ENCODE results near the gene NGEF.

GRCh38 chr2:233025706-233026105 is 12.7 kb upstream of the NGEF start:
- TF ChIP-seq CTCF (IDR thresholded peaks at IDR 0.05; ENCODE audit: low read depth, low read length, missing input control), result no peak
- TF ChIP-seq RAD21 (IDR thresholded peaks at IDR 0.05), result no peak
- TF ChIP-seq SP1 (IDR thresholded peaks at IDR 0.05), result no peak
- no peak for TF ChIP-seq GABPA (IDR thresholded peaks at IDR 0.05 in 1 of 2, conservative IDR thresholded peaks at IDR 0.05 in 1 of 2)
- no peak for TF ChIP-seq MAX (IDR thresholded peaks at IDR 0.05)
- TF ChIP-seq ATF3 (IDR thresholded peaks at IDR 0.05), result no peak
- no peak for TF ChIP-seq NR2F2 (IDR thresholded peaks at IDR 0.05)
- TF ChIP-seq TAF1 (conservative IDR thresholded peaks at IDR 0.05), result no peak
- no peak for TF ChIP-seq JUND (IDR thresholded peaks at IDR 0.05)
- TF ChIP-seq, protein P1, sequence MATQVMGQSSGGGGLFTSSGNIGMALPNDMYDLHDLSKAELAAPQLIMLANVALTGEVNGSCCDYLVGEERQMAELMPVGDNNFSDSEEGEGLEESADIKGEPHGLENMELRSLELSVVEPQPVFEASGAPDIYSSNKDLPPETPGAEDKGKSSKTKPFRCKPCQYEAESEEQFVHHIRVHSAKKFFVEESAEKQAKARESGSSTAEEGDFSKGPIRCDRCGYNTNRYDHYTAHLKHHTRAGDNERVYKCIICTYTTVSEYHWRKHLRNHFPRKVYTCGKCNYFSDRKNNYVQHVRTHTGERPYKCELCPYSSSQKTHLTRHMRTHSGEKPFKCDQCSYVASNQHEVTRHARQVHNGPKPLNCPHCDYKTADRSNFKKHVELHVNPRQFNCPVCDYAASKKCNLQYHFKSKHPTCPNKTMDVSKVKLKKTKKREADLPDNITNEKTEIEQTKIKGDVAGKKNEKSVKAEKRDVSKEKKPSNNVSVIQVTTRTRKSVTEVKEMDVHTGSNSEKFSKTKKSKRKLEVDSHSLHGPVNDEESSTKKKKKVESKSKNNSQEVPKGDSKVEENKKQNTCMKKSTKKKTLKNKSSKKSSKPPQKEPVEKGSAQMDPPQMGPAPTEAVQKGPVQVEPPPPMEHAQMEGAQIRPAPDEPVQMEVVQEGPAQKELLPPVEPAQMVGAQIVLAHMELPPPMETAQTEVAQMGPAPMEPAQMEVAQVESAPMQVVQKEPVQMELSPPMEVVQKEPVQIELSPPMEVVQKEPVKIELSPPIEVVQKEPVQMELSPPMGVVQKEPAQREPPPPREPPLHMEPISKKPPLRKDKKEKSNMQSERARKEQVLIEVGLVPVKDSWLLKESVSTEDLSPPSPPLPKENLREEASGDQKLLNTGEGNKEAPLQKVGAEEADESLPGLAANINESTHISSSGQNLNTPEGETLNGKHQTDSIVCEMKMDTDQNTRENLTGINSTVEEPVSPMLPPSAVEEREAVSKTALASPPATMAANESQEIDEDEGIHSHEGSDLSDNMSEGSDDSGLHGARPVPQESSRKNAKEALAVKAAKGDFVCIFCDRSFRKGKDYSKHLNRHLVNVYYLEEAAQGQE (IDR thresholded peaks at IDR 0.05), result no peak
- no peak for TF ChIP-seq EGR1 (IDR thresholded peaks at IDR 0.05; ENCODE audit: low read depth in 2 of 2)
